Activated T-cell treated with anti-CD3 and anti-CD28 coated beads for 48 hours (primary cell): ENCODE data around the gene IVL.

ENCODE experiments used
- DNase-seq: peaks from one replicate; pipeline ENCODE4 v3.0.0-alpha.2; 2020; ENCODE audit warnings: low read depth

IVL gene

GRCh38 chr1:152899027-152899426 is 9.3 kb upstream of the IVL start:
- no peak for DNase-seq

- no peak for DNase-seq
Measured at GRCh38 chr1:152899883-152900282, 8.5 kb upstream of the IVL start.

- no peak for DNase-seq
Measured at GRCh38 chr1:152901631-152902030, 6.7 kb upstream of the IVL start.

- no peak for DNase-seq
Measured at GRCh38 chr1:152902636-152903035, 5.7 kb upstream of the IVL start.

- no peak for DNase-seq
Measured at GRCh38 chr1:152904688-152905440, 3.5 kb upstream of the IVL start.

GRCh38 chr1:152906023-152906565 is 2.3 kb upstream of the IVL start:
- DNase-seq: no peak

GRCh38 chr1:152909206-152909605 is 860 bp downstream of the IVL start:
- no peak for DNase-seq

- DNase-seq: no peak
Measured at GRCh38 chr1:152912471-152912870, 4.1 kb downstream of the IVL start.

GRCh38 chr1:152912900-152913299 is 4.6 kb downstream of the IVL start:
- no peak for DNase-seq

- DNase-seq: no peak
Measured at GRCh38 chr1:152917794-152918193, 9.4 kb downstream of the IVL start.

GRCh38 chr1:152919071-152919470 is 10.7 kb downstream of the IVL start:
- DNase-seq: no peak

GRCh38 chr1:152924191-152924590 is 15.8 kb downstream of the IVL start:
- DNase-seq: no peak

- DNase-seq: no peak
Measured at GRCh38 chr1:152926091-152926490, 17.7 kb downstream of the IVL start.

GRCh38 chr1:152928671-152929070 is 20.3 kb downstream of the IVL start:
- DNase-seq: no peak

- no peak for DNase-seq
Measured at GRCh38 chr1:152932170-152932811, 23.9 kb downstream of the IVL start.

- DNase-seq: no peak
Measured at GRCh38 chr1:152933196-152933595, 24.9 kb downstream of the IVL start.

- DNase-seq: no peak
Measured at GRCh38 chr1:152940614-152941013, 32.3 kb downstream of the IVL start.

GRCh38 chr1:152941037-152941711 is 32.8 kb downstream of the IVL start:
- no peak for DNase-seq

- no peak for DNase-seq
Measured at GRCh38 chr1:152942161-152942560, 33.8 kb downstream of the IVL start.

GRCh38 chr1:152946248-152946647 is 37.9 kb downstream of the IVL start:
- no peak for DNase-seq

GRCh38 chr1:152946651-152947256 is 38.4 kb downstream of the IVL start, which contains the start of gene SPRR5:
Gene SPRR5, plus strand, starts transcription at chr1:152947206. Its CDS starts 1,349 bp downstream, at chr1:152948555.
- DNase-seq: no peak

GRCh38 chr1:152951711-152952110 is 43.4 kb downstream of the IVL start:
- no peak for DNase-seq
